GM19035 (cell line): ENCODE data around the gene EPHB3.
"Not testable (repeated sequence)": the region's sequence is repeated elsewhere in the genome, so short reads cannot be mapped to it uniquely, and the experiment has no call there.

ENCODE experiments used
- ATAC-seq: cut with Tn5 transposase; IDR thresholded peaks from one replicate; pipeline ENCODE4 v1.9.1; 2021; ENCODE audit not compliant: unreplicated experiment

The EPHB3 gene

GRCh38 chr3:184597829-184598573 is 36.4 kb downstream of the EPHB3 start:
- ATAC-seq = no peak

- no peak for ATAC-seq
Measured at GRCh38 chr3:184598574-184598927, 37.0 kb downstream of the EPHB3 start.

- no peak for ATAC-seq
Measured at GRCh38 chr3:184599143-184599542, 37.6 kb downstream of the EPHB3 start.

GRCh38 chr3:184600685-184601377 is 39.2 kb downstream of the EPHB3 start:
- no peak for ATAC-seq

GRCh38 chr3:184601576-184602371 is 40.2 kb downstream of the EPHB3 start:
- no peak for ATAC-seq

- ATAC-seq = no peak
Measured at GRCh38 chr3:184602372-184603150, 41.0 kb downstream of the EPHB3 start.

GRCh38 chr3:184603151-184604030 is 41.8 kb downstream of the EPHB3 start:
- ATAC-seq = no peak

- ATAC-seq = no peak
Measured at GRCh38 chr3:184604039-184604601, 42.5 kb downstream of the EPHB3 start.

GRCh38 chr3:184604615-184605290 is 43.2 kb downstream of the EPHB3 start:
- ATAC-seq = no peak

GRCh38 chr3:184608209-184608608 is 46.6 kb downstream of the EPHB3 start:
- no peak for ATAC-seq

- ATAC-seq = no peak
Measured at GRCh38 chr3:184609476-184610244, 48.1 kb downstream of the EPHB3 start.

GRCh38 chr3:184610245-184610871 is 48.8 kb downstream of the EPHB3 start:
- no peak for ATAC-seq

- no peak for ATAC-seq
Measured at GRCh38 chr3:184611607-184612281, 50.2 kb downstream of the EPHB3 start.

- no peak for ATAC-seq
Measured at GRCh38 chr3:184615396-184615795, 53.8 kb downstream of the EPHB3 start.

GRCh38 chr3:184616436-184616835 is 54.9 kb downstream of the EPHB3 start:
- ATAC-seq = no peak

GRCh38 chr3:184617306-184617705 is 55.7 kb downstream of the EPHB3 start:
- not testable (repeated sequence) for ATAC-seq

GRCh38 chr3:184618811-184619210 is 57.2 kb downstream of the EPHB3 start:
- ATAC-seq = no peak
